Stomach (tissue), 4 donors: Measurements from ENCODE around the gene TMEM138.

ENCODE experiments used
- POLR2A ChIP-seq, 4 donors: fragments of 450-650 bp; IDR thresholded peaks; one replicate each; pipeline ENCODE4 v1.6.1; 2016; ENCODE audit warnings: antibody characterized with exemption in 4 of 4, control low read depth in 2 of 4, mild to moderate bottlenecking in 1 of 4, moderate library complexity in 1 of 4
- TF ChIP-seq, protein P1 (sequence below), 7 experiments: fragments of 450-650 bp in 4 of 7; fragments of 200-600 bp in 3 of 7; sonication (generic) in 3 of 7; IDR thresholded peaks; one replicate each; pipeline ENCODE4 v1.5.1; 2016 to 2019; ENCODE audit warnings: antibody characterized with exemption in 7 of 7, control low read depth in 2 of 7, mild to moderate bottlenecking in 1 of 7

DNA sequence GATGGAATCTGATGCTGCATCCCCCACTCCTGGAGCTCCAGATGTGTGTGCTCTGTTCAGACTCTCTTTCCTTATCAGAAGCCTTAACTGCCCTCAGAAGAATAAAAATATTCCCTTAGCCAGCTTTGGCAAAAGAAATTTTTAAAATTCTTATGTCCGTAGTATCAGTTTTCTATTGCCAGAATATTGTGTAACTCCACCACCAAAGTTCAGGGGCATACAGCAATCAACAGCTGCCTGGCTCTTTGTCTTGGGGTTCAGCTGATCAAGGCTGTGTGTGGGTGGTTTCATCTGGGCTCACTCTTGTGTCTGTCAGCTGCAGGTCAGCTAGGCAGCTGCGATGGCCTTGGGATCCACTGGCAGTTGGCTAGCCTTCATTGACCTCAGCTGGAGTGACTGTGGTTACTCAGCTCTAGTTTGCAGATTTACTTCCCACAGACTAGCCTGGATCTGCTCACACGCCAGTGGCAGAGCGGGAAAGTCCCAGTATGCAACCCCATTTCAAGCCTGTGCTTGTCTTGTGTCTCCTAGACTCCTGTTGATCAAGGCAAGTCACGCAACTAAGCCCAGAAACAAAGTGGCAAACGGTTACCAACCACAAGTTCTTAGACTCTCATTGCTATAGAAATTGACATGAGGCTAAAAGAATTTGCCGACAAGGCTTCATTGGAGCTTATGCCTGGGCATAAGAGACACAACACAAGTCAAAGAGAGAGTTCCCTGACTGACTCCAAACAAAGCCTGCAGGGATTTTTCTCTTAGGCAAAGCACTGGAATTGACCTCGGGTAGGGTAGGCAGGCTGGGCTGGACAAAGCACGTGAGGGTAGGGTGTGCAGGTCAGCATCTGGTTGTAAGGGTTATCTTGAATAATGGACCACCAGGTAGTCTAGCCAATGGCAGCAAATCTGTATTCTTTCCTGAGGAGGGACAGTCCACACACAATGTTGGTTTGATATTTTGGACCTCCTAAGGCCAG, 7.5 kb downstream of the TMEM138 start:
- TF ChIP-seq, protein P1, sequence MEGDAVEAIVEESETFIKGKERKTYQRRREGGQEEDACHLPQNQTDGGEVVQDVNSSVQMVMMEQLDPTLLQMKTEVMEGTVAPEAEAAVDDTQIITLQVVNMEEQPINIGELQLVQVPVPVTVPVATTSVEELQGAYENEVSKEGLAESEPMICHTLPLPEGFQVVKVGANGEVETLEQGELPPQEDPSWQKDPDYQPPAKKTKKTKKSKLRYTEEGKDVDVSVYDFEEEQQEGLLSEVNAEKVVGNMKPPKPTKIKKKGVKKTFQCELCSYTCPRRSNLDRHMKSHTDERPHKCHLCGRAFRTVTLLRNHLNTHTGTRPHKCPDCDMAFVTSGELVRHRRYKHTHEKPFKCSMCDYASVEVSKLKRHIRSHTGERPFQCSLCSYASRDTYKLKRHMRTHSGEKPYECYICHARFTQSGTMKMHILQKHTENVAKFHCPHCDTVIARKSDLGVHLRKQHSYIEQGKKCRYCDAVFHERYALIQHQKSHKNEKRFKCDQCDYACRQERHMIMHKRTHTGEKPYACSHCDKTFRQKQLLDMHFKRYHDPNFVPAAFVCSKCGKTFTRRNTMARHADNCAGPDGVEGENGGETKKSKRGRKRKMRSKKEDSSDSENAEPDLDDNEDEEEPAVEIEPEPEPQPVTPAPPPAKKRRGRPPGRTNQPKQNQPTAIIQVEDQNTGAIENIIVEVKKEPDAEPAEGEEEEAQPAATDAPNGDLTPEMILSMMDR (IDR thresholded peaks at IDR 0.05): no peak
- TF ChIP-seq POLR2A (IDR thresholded peaks at IDR 0.05): no peak
